C4-2B (cell line): ENCODE data around the gene PDE6A.

ENCODE experiments used
- H3K27ac ChIP-seq: fragments of 450-650 bp; 2 replicates; pipeline ENCODE4 v1.5.1; 2017
- ZFX ChIP-seq: fragments of 450-650 bp; IDR thresholded peaks from 2 replicates; pipeline ENCODE4 v1.6.1; 2017
- TF ChIP-seq, protein P1 (sequence below): fragments of 450-650 bp; conservative IDR thresholded peaks from 2 replicates; pipeline ENCODE4 v1.5.1; 2017; ENCODE audit warnings: mild to moderate bottlenecking

Gene PDE6A

DNA sequence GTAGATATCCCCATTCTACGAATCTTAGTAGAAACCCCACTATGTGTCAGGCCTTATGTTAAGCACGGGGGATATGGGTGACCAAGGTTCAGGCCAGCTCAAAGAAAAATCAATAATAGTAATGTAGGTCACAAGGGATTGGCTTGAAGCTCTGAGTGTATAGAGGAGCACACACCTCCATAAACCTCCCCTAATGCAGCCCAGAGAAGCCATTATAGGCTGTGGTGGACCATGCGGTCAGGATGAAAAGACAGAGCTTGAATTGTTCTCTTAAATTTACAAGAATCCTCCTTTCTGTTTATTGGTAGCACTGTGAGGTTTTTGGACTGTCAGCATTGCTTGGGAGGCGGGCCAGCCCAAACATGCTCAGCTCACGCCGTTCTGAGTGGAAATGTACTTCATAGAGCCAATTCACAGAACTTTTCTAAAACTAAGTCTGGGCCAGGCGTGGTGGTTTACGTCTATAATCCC, 9.1 kb downstream of the PDE6A start:
- no peak for TF ChIP-seq ZFX
- TF ChIP-seq, protein P1, sequence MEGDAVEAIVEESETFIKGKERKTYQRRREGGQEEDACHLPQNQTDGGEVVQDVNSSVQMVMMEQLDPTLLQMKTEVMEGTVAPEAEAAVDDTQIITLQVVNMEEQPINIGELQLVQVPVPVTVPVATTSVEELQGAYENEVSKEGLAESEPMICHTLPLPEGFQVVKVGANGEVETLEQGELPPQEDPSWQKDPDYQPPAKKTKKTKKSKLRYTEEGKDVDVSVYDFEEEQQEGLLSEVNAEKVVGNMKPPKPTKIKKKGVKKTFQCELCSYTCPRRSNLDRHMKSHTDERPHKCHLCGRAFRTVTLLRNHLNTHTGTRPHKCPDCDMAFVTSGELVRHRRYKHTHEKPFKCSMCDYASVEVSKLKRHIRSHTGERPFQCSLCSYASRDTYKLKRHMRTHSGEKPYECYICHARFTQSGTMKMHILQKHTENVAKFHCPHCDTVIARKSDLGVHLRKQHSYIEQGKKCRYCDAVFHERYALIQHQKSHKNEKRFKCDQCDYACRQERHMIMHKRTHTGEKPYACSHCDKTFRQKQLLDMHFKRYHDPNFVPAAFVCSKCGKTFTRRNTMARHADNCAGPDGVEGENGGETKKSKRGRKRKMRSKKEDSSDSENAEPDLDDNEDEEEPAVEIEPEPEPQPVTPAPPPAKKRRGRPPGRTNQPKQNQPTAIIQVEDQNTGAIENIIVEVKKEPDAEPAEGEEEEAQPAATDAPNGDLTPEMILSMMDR = no peak
- H3K27ac ChIP-seq = peak overlapping the region; percentile 33; the same call in 1 of the 2 replicates

DNA sequence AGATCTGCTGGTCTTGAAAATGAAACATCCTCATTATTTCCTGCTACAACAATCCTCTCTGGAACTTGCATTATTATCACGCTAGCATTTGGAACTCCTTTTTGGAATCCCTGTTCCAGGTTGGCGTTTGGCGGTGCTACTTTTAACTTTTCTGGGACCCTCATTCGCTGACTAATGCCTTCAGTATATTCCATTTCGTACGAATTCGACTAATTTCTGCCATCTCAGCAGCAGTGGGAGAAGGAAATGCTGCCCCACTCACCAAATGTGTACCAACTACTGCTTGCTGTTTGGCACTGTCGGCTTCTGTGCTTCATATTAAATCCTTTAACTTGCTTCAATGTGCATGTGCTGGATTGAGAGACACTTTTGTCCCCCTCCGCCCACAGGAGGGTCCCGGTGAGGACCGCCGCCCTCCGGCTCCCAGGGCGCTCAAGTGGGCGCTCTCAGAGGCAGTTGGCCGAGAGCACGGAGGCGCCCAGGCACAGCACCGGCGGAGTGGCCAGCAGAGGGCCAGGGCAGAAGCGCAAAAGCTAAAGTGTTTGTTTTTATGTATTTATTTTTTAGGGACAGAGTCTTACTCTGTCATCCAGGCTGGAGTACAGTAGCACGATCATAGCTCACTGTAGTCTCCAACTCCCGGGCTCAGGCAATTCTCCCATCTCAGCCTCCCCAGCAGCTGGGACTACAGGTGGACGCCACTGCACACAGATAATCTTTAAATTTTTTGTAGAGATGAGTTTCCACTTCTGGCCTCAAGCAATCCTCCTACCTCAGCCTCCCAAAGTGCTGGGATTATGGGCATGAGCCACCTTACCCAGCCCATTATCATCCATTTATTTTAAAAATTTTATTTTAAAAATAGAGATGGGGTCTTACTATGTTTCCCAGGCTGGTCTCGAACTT, 11.9 kb downstream of the PDE6A start:
- TF ChIP-seq, protein P1 = peak; percentile 95
- no peak for TF ChIP-seq ZFX
- no peak overlapping the region for H3K27ac ChIP-seq

DNA sequence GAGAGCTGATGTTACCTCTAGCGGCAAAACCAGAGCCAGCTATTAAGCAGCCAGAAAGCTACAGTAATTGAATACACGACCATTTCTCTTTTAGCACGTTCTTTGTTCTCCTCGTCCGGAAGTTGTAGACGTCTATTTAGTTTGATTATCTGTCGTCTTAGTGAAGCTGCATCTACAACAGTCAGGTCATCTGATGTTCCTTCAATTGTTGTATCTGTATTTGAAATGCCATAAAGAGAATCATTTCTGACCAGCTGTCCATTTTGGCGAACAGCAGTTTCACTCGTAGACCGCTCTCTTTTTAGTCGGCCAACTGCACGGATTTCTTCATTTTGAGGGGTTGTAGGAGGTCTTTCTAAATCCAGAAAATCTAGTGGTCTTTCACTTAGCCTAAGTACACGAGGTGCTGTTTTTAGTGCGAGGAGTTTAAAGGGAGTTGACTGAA, 12.6 kb downstream of the PDE6A start:
- TF ChIP-seq, protein P1 = no peak
- no peak for TF ChIP-seq ZFX

DNA sequence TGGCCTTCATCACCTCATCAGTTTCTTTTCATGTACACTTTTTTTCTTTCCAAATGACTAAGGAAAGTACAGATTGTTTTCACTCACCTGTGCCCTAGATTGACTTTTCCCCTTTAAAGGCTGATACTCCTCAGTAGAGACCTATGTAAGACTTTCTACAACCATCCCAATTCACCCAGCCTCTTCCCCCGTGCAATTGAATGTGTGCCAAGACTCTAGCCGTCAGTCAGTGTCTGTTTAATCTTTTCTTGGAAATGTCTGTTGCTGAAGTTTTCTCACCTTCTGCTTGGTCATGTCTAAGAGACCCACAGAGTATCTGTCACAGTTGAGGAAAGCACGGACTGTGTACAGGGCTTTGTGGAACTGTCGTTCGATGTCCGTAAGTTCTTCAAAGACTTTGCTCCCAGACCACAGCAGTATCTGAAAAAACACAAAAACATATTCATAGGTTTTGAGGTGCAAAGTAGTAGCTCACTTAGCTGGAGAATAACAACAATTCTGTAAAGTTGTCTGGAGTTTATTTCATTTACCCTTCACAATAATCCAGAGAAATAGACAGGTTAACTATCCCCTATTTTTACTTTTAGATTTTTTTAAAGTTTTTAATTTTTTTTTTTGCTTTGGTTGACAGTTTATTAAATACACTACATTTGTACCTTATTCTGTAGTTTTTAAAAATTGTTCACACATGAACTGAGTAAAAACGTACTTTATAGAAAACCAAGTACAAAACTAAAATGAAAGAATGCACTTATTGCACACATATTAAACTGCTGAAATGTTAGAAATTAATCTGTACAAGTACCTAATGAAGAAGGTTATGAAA, 13.6 kb downstream of the PDE6A start:
- H3K27ac ChIP-seq = no peak overlapping the region
- no peak for TF ChIP-seq ZFX
- TF ChIP-seq, protein P1 = no peak

More for the DNA sequence above, 12.6 kb downstream of the PDE6A start:
- no peak overlapping the region for H3K27ac ChIP-seq

DNA sequence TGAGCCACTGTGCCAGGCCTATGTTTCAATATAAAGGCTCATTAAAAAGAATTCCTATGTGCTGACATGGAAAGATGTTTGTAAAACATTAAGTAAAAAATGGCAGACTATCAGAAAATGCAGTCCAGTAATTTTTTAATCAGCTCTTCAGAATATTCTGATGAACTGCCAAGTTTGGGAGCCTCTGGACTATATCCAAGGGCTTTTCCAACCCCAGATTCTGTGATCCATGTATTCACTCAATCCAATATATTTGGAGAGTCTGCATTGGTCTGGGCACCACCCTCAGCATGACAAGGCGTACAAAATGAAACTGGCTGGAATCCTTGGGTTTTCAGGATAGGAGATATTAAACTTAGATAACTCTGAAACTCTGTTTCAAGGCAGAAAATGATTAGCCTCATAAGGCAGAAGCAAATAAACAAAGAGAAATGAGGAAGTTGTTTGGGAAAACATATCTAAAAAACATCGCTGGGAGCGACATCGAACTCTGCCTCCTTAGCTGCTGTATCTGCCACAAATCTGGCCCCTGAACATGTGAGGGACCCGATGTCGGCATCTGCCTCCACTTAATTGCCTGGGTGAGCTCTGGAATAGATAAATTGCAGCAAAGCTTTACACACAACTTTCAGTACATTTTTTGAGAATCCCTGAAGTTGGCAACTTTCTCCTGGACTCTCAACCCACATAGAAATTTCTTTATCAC, 14.4 kb downstream of the PDE6A start:
- no peak for TF ChIP-seq ZFX
- TF ChIP-seq, protein P1 = no peak
- no peak overlapping the region for H3K27ac ChIP-seq

DNA sequence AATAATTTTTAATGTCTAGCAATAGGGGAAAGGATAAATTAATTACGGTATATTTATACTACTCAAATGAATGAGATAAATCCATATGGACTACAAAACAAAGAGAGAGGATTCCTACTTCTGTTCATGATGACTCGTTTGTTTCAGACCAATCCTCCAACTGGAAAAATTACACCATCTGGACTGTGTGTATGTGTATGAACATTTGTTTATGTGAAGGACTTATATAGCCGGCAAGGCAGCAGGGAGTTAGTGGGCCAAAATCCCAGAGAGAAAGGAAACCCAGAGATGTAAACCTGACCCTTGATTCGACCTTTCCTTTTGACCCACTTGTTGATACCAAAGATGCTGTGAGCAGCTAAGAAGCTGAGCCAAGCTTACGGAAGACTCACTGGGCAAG, 20.1 kb downstream of the PDE6A start:
- H3K27ac ChIP-seq = no peak overlapping the region
- TF ChIP-seq, protein P1 = no peak
- no peak for TF ChIP-seq ZFX
